ENCODE results near the gene HMHB1.

The HMHB1 gene

GRCh38 chr5:143850050-143850683, 38.2 kb downstream of the HMHB1 start:
- in situ Hi-C loops (cut with MboI; ENCODE audit: low pct_unique_long_range_greater_than_20kb, low sequenced_read_pairs) = no loop called here
- DNase-seq = no peak

DNA sequence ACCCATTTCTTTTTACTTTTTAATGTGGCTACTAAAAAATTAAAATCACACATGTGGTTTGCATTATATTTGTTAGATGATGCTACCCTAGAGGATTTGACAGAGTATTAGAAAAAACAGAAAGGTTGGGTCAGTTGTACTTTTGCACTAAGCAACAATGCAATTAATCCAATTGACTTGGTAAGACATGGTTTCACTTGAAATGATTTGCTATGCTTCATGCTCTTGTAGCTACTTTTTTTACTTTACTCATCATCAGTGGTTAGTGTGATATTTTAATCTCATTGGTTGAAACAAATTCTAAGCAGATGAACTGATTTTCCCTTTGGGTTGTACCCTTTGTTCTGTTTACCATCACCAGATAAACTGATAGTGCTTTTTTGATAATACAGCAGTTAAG, 39.4 kb downstream of the HMHB1 start:
- no peak for DNase-seq
- in situ Hi-C loops (cut with MboI; ENCODE audit: low pct_unique_long_range_greater_than_20kb, low sequenced_read_pairs) = no loop called here

- in situ Hi-C loops (cut with MboI; ENCODE audit: low pct_unique_long_range_greater_than_20kb, low sequenced_read_pairs) = no loop called here
- DNase-seq = no peak
Observed at GRCh38 chr5:143860211-143860610, 48.2 kb downstream of the HMHB1 start.

DNA sequence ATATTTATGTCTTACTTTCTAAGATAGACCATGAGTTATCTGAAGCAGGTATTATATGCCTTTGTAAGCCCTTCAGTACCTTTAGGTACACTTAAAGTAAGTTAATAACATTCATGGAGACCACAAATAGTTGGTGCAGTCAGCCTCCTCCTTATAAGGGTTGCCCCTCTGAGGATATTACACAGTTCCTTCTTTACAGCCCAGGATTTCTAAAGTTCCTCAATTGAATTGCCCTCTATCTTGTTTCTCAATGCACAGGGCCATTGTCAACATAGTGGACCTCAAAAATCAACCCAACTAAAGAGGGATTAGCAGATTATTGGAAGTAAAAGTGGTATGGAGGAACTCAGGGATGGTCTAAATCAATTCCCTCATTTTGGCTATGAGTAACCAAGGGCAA, 50.3 kb downstream of the HMHB1 start:
- DNase-seq = no peak
- in situ Hi-C loops (cut with MboI; ENCODE audit: low pct_unique_long_range_greater_than_20kb, low sequenced_read_pairs) = no loop called here

- no peak for DNase-seq
- in situ Hi-C loops (cut with MboI; ENCODE audit: low pct_unique_long_range_greater_than_20kb, low sequenced_read_pairs) = no loop called here
Observed at GRCh38 chr5:143865426-143866025, 53.6 kb downstream of the HMHB1 start.

All from KBM-7 (cell line).